ENCODE results near the gene OSBPL6. TPM values are rescaled to one million over a fixed set of nuclear protein-coding genes. Genes with fewer than 3 reads are reported as not detected.

Gene OSBPL6
- total RNA-seq, 1 donor from 2014 or later = 5.3 TPM

DNA sequence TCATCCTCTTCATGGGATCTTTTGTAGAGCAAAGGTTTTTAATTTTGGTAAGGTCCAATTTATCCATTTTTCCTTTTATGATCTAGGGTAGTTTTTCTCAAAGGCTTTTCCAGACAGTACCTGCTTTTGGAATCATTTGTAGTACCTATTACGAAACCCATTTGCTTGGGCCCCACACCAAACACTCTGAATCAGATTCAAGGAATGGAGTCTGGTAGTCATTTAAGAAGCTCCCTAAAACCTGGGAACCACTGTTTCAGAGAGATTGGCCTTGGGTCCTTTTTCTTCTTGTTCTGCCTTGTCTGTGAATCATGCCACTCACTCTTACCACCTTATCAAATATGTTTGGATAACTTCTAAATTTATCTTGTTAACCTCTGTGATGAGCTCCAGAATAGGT, 40.3 kb downstream of the OSBPL6 start:
- Histone ChIP-seq H3K36me3 (ENCODE audit: control insufficient read depth, insufficient read depth, low read length) (no peaks in the 10 kb centered on the region), H3K4me3 (ENCODE audit: low read depth, low read length) (no peak overlapping the region), H3K27me3 (ENCODE audit: control insufficient read depth, insufficient read depth, low read length) (no peaks in the 10 kb centered on the region)
- TF ChIP-seq, protein P1, sequence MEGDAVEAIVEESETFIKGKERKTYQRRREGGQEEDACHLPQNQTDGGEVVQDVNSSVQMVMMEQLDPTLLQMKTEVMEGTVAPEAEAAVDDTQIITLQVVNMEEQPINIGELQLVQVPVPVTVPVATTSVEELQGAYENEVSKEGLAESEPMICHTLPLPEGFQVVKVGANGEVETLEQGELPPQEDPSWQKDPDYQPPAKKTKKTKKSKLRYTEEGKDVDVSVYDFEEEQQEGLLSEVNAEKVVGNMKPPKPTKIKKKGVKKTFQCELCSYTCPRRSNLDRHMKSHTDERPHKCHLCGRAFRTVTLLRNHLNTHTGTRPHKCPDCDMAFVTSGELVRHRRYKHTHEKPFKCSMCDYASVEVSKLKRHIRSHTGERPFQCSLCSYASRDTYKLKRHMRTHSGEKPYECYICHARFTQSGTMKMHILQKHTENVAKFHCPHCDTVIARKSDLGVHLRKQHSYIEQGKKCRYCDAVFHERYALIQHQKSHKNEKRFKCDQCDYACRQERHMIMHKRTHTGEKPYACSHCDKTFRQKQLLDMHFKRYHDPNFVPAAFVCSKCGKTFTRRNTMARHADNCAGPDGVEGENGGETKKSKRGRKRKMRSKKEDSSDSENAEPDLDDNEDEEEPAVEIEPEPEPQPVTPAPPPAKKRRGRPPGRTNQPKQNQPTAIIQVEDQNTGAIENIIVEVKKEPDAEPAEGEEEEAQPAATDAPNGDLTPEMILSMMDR (IDR thresholded peaks at IDR 0.05; ENCODE audit: insufficient read depth, low read length, severe bottlenecking) = no peak
- FAIRE-seq (no peak), DNase-seq (ENCODE audit: low read depth) (peak; percentile 91)

DNA sequence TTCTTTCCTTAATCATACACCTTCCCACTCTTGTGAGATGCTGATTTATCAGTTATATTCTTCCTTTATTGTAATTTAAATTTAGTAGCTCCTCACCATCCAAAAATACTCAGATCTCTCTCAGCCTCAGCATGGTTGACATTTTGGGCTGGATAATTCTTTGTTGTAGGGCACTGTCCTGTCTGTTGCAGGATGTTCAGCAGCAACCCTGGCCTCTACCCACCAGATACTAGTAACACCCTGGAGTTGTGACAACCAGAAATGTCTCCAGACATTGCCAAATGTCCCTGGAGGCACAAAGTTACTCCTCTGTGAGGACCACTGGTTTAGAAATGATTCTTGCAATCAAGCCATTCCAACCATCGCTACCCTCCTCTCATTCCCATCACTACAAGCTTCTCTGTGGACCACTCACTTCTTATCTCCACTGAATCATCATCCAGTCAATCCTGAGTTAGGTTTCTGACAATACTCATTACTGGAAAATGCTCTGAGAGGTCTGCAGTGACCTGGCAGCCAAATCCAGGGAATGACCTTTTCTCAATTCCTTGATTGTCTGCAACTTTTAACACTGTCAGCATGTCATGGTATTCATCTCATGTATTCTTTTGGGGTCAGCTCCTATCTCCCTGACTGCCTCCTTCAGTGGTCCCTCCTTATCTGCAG, 43.3 kb downstream of the OSBPL6 start:
- TF ChIP-seq, protein P1 (IDR thresholded peaks at IDR 0.05; ENCODE audit: insufficient read depth, low read length, severe bottlenecking) = no peak
- H3K36me3 ChIP-seq (ENCODE audit: control insufficient read depth, insufficient read depth, low read length) = no peaks in the 10 kb centered on the region
- no peak overlapping the region for H3K4me3 ChIP-seq (ENCODE audit: low read depth, low read length)
- FAIRE-seq (no peak), DNase-seq (ENCODE audit: low read depth) (peak; percentile 46)
- no peaks in the 10 kb centered on the region for H3K27me3 ChIP-seq (ENCODE audit: control insufficient read depth, insufficient read depth, low read length)

DNA sequence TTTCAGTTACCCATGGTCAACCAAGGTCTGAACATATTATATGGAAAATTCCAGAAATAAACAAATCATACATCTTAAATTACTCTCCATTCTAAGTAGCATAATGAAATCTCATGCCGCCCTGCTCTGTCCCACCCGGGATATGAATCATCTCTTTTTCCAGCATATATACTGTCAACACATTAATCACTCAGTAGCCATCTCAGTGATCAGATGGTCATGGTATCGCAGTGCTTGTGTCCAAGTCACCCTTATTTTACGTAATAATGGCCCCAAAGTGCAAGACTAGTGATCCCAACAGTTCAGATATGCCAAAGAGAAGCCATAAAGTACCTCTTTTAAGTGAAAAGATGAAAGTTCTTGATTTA, 43.8 kb downstream of the OSBPL6 start:
- no peaks in the 10 kb centered on the region for H3K27me3 ChIP-seq (ENCODE audit: control insufficient read depth, insufficient read depth, low read length)
- peak; percentile 87 for DNase-seq (ENCODE audit: low read depth)
- H3K36me3 ChIP-seq (ENCODE audit: control insufficient read depth, insufficient read depth, low read length) = no peaks in the 10 kb centered on the region
- H3K4me3 ChIP-seq (ENCODE audit: low read depth, low read length) = no peak overlapping the region
- TF ChIP-seq, protein P1 (IDR thresholded peaks at IDR 0.05; ENCODE audit: insufficient read depth, low read length, severe bottlenecking) = no peak
- no peak for FAIRE-seq

DNA sequence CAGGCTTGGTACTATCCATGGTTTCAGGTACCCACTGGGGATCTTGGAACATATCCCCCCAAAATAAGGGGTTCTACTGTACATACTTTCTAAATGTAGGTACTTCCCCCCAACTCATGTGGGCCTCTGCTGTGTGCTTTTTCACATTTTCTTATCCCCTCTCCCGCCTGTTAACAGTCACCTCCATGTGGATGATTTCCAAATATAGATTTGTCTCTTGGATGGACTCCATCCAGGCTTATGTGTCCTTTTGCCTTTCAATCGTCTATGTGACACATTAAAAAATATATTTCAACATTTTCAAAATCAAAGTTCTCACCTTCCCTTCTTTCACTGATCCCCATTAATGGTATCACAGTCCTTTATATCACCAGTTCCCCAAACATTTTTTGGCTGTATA, 44.4 kb downstream of the OSBPL6 start:
- TF ChIP-seq, protein P1 (IDR thresholded peaks at IDR 0.05; ENCODE audit: insufficient read depth, low read length, severe bottlenecking) = no peak
- FAIRE-seq = no peak
- H3K36me3 ChIP-seq (ENCODE audit: control insufficient read depth, insufficient read depth, low read length) = no peaks in the 10 kb centered on the region
- no peak overlapping the region for H3K4me3 ChIP-seq (ENCODE audit: low read depth, low read length)
- no peaks in the 10 kb centered on the region for H3K27me3 ChIP-seq (ENCODE audit: control insufficient read depth, insufficient read depth, low read length)
- no peak for DNase-seq (ENCODE audit: low read depth)

DNA sequence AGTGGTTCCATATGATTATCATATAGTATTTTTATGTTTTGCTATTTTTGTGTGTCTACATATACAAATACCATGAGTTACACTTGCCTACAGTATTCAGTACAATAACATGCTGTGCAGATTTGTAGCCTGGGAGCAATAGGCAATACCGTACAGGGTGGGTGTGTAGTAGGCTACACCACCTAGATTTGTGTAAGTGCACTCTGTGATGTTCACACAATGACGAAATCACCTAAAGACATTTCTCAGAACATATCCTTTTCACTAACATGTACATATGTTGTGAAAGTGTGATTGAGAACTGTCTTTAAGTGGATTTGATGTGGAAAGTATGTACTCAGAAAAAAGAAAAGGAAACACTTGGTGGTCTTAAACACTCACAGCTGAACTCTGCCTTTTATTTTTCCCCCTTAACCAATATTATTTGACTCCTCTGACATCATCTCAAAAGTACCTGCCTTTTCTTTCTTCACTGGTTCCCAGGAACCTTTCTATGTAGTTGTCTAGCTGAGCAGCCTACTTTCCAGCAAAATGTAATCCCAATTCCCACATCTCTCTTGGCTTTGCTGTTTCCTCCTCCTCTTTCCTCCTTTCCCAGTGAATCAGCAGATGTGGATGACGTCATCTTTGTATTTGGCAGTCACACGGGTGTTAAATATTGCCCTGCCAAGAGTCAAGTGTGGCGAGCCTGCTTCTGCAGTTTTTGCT, 47.7 kb downstream of the OSBPL6 start:
- DNase-seq (ENCODE audit: low read depth) (peak; percentile 91), FAIRE-seq (no peak)
- TF ChIP-seq, protein P1 (IDR thresholded peaks at IDR 0.05; ENCODE audit: insufficient read depth, low read length, severe bottlenecking) = no peak
- Histone ChIP-seq H3K27me3 (ENCODE audit: control insufficient read depth, insufficient read depth, low read length) (no peaks in the 10 kb centered on the region), H3K36me3 (ENCODE audit: control insufficient read depth, insufficient read depth, low read length) (no peaks in the 10 kb centered on the region), H3K4me3 (ENCODE audit: low read depth, low read length) (no peak overlapping the region)
